Measurements from ENCODE around the gene SCMH1.

DNA sequence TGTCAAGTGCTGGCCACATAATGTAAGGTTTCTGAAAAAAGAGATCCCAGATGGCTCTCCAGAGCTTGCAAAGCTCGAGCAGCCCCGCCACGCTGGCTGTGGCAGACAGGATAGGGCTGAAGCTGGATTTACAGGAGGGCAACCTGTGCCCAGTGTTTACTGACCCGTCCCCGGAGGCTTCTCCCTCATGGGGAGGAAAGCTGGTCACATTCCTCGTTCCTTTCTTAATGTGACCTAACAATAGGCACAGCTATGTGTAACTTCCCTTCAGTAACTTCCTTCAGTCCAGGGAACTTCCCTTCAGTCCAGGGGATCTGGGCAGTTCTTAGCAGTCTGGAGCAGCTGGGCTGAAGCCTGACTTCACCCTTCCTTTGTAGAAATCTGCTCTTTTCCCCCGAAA lies 228.3 kb downstream of the SCMH1 start:
- TF ChIP-seq, protein P1, sequence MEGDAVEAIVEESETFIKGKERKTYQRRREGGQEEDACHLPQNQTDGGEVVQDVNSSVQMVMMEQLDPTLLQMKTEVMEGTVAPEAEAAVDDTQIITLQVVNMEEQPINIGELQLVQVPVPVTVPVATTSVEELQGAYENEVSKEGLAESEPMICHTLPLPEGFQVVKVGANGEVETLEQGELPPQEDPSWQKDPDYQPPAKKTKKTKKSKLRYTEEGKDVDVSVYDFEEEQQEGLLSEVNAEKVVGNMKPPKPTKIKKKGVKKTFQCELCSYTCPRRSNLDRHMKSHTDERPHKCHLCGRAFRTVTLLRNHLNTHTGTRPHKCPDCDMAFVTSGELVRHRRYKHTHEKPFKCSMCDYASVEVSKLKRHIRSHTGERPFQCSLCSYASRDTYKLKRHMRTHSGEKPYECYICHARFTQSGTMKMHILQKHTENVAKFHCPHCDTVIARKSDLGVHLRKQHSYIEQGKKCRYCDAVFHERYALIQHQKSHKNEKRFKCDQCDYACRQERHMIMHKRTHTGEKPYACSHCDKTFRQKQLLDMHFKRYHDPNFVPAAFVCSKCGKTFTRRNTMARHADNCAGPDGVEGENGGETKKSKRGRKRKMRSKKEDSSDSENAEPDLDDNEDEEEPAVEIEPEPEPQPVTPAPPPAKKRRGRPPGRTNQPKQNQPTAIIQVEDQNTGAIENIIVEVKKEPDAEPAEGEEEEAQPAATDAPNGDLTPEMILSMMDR (conservative IDR thresholded peaks at IDR 0.05), result no peak
- no peak for TF ChIP-seq EZH2 (IDR thresholded peaks at IDR 0.05; ENCODE audit: low read depth)
